Stimulated activated CD4-positive, alpha-beta T cell treated with anti-CD3 and anti-CD28 coated beads, Interleukin-15, amount 100 ng/mL, for 24 hours (primary cell): ENCODE measurements around the gene PTPDC1.
"Not testable (repeated sequence)": the region's sequence is repeated elsewhere in the genome, so short reads cannot be mapped to it uniquely, and the experiment has no call there.

Experiments used
- DNase-seq: peaks from one replicate; pipeline ENCODE4 v3.0.0-alpha.2; 2020

PTPDC1 gene

DNA sequence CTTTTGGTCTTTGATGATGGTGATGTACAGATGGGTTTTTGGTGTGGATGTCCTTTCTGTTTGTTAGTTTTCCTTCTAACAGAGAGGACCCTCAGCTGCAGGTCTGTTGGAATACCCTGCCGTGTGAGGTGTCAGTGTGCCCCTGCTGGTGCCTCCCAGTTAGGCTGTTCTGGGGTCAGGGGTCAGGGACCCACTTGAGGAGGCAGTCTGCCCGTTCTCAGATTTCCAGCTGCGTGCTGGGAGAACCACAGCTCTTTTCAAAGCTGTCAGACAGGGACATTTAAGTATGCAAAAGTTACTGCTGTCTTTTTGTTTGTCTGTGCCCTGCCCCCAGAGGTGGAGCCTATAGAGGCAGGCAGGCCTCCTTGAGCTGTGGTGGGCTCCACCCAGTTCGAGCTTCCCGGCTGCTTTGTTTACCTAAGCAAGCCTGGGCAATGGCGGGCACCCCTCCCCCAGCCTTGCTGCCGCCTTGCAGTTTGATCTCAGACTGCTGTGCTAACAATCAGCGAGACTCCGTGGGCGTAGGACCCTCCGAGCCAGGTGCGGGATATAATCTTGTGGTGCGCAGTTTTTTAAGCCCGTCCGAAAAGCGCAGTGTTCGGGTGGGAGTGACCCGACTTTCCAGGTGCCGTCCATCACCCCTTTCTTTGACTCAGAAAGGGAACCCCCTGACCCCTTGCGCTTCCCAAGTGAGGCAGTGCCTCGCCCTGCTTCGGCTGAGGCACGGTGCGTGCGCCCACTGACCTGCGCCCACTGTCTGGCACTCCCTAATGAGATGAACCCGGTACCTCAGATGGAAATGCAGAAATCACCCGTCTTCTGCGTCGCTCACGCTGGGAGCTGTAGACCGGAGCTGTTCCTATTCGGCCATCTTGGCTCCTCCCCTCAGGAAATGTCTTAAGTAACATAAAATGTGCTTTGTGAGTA, 10.2 kb downstream of the PTPDC1 start:
- not testable (repeated sequence) for DNase-seq

- peak; percentile 8 for DNase-seq
Observed at GRCh38 chr9:94096819-94097577, 12.7 kb downstream of the PTPDC1 start.

DNA sequence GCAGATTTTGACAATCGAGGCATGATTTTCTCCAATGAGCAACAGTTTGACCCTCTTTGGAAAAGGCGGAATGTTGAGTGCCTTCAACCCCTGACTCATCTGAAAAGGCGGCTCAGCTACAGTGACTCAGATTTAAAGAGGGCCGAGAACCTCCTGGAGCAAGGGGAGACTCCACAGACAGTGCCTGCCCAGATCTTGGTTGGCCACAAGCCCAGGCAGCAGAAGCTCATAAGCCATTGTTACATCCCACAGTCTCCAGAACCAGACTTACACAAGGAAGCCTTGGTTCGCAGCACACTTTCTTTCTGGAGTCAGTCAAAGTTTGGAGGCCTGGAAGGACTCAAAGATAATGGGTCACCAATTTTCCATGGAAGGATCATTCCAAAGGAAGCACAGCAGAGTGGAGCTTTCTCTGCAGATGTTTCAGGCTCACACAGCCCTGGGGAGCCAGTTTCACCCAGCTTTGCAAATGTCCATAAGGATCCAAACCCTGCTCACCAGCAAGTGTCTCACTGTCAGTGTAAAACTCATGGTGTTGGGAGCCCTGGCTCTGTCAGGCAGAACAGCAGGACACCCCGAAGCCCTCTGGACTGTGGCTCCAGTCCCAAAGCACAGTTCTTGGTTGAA, 13.6 kb downstream of the PTPDC1 start:
- DNase-seq = no peak

GRCh38 chr9:94100152-94100879, 16.1 kb downstream of the PTPDC1 start:
- DNase-seq = no peak

DNA sequence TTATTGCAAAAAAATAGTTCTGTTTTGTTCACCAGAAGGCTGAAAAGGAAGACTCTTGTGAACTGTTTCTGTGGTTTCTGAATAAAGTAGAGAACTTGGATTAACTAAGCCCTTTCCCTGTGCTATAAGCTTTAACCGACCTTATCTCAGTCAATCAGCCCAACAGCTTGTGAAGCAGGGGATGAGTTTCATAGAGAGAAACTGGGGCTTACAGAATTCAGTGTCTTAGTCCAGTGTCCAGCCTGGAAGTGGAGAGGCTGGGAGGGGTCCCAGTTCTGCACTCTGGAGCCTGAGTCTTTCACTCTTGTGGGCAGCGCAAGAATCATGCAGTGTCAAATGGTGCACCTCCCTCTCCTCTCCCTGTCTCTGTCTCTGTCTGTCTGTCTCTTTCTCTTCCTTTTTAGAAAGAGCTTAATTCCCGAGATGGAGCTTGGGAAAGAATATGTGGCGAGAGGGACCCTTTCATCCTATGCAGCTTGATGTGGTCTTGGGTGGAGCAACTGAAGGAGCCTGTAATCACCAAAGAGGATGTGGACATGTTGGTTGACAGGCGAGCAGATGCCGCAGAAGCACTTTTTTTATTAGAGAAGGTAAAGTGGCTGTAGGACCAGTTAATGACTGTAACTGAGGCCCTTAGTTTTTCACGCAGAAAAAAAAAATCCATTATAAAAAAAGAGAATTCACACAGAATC, 17.0 kb downstream of the PTPDC1 start:
- no peak for DNase-seq

DNA sequence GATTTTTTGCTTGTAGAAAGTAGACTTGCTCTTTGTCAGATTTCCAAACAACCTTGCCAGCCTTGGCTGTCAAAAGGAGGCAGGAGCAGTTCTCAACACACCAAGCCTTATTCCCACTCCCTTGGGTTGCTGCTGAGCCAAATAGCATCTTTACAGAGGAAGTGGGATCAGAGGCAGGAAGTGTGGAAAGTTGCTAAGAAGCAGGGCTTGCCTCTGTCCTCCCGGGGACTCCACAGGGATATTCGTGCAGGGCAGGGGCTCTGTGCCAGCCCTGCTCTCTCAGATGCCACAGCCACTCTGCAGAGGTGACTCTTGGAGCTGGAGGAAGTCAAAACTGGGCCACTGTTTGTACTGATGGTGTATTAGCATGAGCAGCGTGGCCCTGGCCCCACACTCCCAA, 24.3 kb downstream of the PTPDC1 start:
- no peak for DNase-seq

- DNase-seq = no peak
Observed at GRCh38 chr9:94110821-94111252, 26.6 kb downstream of the PTPDC1 start.

DNA sequence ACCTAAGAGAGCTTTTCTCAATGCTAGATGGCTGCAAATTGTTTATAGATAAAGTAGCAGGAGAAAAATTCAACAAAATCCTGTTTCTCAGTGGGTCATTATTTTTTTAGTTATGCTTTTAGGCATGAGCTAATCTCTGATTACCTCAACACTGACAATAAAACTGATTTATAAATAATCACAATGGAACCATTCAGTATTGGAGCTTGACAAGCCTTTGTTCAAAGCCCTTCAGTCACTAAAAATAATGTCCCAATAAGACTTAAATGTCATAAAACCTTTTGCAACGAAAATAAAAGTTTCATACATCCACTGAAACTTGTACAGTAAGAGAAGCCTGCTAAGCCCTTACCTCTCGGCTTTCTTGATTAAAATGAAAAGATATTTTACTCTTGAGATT, 27.2 kb downstream of the PTPDC1 start:
- no peak for DNase-seq

GRCh38 chr9:94112716-94113465, 28.6 kb downstream of the PTPDC1 start:
- no peak for DNase-seq

GRCh38 chr9:94120088-94120487, 35.8 kb downstream of the PTPDC1 start:
- not testable (repeated sequence) for DNase-seq

GRCh38 chr9:94120854-94121376, 36.7 kb downstream of the PTPDC1 start:
- DNase-seq = no peak

- no peak for DNase-seq
Observed at GRCh38 chr9:94126844-94127243, 42.6 kb downstream of the PTPDC1 start.

DNA sequence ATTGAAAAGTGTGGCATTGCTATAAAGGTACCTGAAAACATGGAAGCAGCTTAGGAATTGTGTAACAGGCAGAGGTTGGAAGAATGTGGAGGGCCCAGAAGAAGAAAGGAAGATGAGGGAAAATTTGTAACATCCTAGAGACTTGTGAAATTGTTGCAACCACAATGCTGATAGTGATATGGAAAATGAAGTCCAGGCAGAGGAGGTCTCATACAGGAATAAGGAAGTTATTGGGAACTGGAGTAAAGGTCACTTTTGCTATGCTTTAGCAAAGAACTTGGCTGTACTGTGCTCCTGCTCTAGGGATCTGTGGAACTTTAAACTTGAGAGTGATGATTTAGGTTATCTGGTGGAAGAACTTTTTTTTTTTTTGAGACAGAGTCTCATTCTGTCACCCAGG, 43.5 kb downstream of the PTPDC1 start:
- DNase-seq = no peak

DNA sequence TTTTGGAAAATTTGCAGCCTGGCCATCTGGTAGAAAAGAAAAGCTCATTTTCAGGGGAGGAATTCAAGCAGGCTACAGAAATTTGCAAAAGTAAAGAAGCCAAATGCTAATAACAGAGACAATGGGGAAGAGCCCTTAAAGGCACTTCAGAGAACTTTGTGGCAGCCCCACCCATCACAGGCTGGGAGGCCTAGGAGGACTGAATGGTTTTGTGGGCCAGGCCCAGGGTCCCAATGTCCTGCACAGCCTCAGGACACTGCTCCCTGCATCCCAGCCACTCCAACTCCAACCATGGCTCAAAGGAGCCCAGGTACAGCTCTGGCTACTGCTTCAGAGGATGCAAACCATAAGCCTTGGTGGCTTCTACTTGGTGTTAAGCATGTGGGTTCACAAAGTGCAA, 44.3 kb downstream of the PTPDC1 start:
- no peak for DNase-seq

DNA sequence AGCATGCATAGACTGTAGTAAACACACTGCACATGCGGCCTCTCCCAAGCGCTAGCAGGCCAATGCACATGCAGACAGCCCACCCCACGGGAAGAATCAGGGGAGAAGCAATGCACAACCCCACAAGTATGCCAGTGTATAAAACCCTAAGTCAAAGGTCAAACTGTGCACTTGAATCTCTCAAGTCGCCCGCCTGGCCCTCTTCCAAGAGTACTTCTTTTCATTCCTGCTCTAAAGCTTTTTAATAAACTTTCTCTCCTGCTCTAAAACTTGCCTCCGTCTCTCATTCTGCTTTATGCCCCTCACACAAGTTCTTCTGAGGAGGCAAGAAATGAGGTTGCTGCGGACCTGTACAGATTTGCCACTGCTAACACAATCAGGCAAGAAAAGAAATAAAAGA, 50.4 kb downstream of the PTPDC1 start:
- DNase-seq = no peak

GRCh38 chr9:94135222-94135621, 51.0 kb downstream of the PTPDC1 start:
- DNase-seq = no peak

- no peak for DNase-seq
Observed at GRCh38 chr9:94139672-94140417, 55.6 kb downstream of the PTPDC1 start.

GRCh38 chr9:94140418-94140780, 56.1 kb downstream of the PTPDC1 start:
- no peak for DNase-seq

- DNase-seq = no peak
Observed at GRCh38 chr9:94140791-94141790, 56.8 kb downstream of the PTPDC1 start.
